Epithelial cell of esophagus (primary cell): Measurements from ENCODE around the gene CDK5RAP3.

Source experiments
- DNase-seq: peaks from one replicate; pipeline ENCODE4 v3.0.0; 2010; ENCODE audit warnings: low read depth
- H3K4me3 ChIP-seq: 2 replicates; pipeline ENCODE4 v1.5.1; 2011; ENCODE audit warnings: mild to moderate bottlenecking, low read length, control low read depth
- CTCF ChIP-seq: IDR thresholded peaks from 2 replicates; pipeline ENCODE4 v1.5.1; 2011; ENCODE audit warnings: low read depth, mild to moderate bottlenecking, low read length, control low read depth, inconsistent platforms; ENCODE audit not compliant: insufficient read depth; ENCODE audit errors: missing control alignments

Gene CDK5RAP3

GRCh38 chr17:47949197-47949759 lies 21.6 kb upstream of the CDK5RAP3 start:
- H3K4me3 ChIP-seq, result no peak overlapping the region
- peak; percentile 78 for DNase-seq
- TF ChIP-seq CTCF, result peak; percentile 87

GRCh38 chr17:47949946-47950345 lies 21.0 kb upstream of the CDK5RAP3 start:
- no peak for TF ChIP-seq CTCF
- H3K4me3 ChIP-seq, result no peak overlapping the region
- DNase-seq, result no peak

GRCh38 chr17:47950448-47950847 lies 20.5 kb upstream of the CDK5RAP3 start:
- no peak for DNase-seq
- no peak overlapping the region for H3K4me3 ChIP-seq
- no peak for TF ChIP-seq CTCF

GRCh38 chr17:47952171-47953021 lies 18.5 kb upstream of the CDK5RAP3 start:
- no peak overlapping the region for H3K4me3 ChIP-seq
- TF ChIP-seq CTCF, result no peak
- no peak for DNase-seq

- no peak overlapping the region for H3K4me3 ChIP-seq
- TF ChIP-seq CTCF, result peak; percentile 19
- no peak for DNase-seq
Observed at GRCh38 chr17:47953909-47954308, 17.0 kb upstream of the CDK5RAP3 start.

- DNase-seq, result peak; percentile 29
- TF ChIP-seq CTCF, result no peak
- H3K4me3 ChIP-seq, result peak overlapping the region; percentile 10
Observed at GRCh38 chr17:47955497-47956461, 15.1 kb upstream of the CDK5RAP3 start.
